ENCODE results near the gene LRRC10.

DNA sequence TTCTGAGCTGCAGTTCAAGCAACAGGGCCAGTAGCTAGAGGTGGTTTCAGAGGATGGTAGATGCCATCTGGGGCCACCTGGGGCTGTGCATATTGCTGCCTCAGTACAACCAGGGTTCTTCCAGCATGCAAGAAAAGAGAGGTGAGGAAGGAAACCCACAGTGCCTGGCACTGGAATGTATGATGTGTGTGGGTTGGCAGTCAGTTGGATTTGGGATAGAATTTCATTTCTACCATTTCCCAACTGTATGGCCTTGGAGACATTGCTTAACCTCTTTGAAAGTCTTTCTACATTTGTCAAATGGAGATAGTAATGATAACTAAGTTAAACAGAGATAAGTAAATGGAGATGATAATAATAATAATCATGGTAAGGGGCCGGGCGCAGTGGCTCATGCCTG lies 10.2 kb upstream of the LRRC10 start:
- TF ChIP-seq, protein P1, sequence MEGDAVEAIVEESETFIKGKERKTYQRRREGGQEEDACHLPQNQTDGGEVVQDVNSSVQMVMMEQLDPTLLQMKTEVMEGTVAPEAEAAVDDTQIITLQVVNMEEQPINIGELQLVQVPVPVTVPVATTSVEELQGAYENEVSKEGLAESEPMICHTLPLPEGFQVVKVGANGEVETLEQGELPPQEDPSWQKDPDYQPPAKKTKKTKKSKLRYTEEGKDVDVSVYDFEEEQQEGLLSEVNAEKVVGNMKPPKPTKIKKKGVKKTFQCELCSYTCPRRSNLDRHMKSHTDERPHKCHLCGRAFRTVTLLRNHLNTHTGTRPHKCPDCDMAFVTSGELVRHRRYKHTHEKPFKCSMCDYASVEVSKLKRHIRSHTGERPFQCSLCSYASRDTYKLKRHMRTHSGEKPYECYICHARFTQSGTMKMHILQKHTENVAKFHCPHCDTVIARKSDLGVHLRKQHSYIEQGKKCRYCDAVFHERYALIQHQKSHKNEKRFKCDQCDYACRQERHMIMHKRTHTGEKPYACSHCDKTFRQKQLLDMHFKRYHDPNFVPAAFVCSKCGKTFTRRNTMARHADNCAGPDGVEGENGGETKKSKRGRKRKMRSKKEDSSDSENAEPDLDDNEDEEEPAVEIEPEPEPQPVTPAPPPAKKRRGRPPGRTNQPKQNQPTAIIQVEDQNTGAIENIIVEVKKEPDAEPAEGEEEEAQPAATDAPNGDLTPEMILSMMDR (IDR thresholded peaks at IDR 0.05 in 8 of 11, conservative IDR thresholded peaks at IDR 0.05 in 3 of 11) = no peak
- TF ChIP-seq POLR2AphosphoS5 (IDR thresholded peaks at IDR 0.05) (no peak), POLR2A (IDR thresholded peaks at IDR 0.05) (no peak)

Data from spleen (tissue), 7 donors.